Placental epithelial cell (primary cell): ENCODE results near the gene RND3. TPM values are rescaled to one million over a fixed set of nuclear protein-coding genes. Genes with fewer than 3 reads are reported as not detected.

ENCODE experiments used
- total RNA-seq: library from RNA; depleted of rRNA; stranded (reverse); fragments of >200 nt; gene quantifications from 2 replicates; pipeline ENCODE4 v1.2.3, GENCODE V29; 2012

Gene RND3
- total RNA-seq = 95.8 and 111 TPM in 2 replicates

GRCh38 chr2:150487537-150488429, at the start of gene RND3:
TSS of gene RND3 (minus strand) at chr2:150487667. CDS start at chr2:150487417, 250 bp downstream.

